Karpas-422 (cell line): ENCODE results near the gene FCGBP. TPM values are rescaled to one million over a fixed set of nuclear protein-coding genes. Genes with fewer than 3 reads are reported as not detected.

Experiments used
- DNase-seq: peaks from one replicate; pipeline ENCODE4 v3.0.0-alpha.2; 2015
- H2AFZ ChIP-seq: fragments of 200-600 bp; sonication (generic); 2 replicates; pipeline ENCODE4 v1.6.1; 2014; ENCODE audit warnings: antibody characterized with exemption, low read length, mixed read lengths
- H3K27ac ChIP-seq: fragments of 200-600 bp; sonication (generic); 2 replicates; pipeline ENCODE4 v1.5.1; 2014; ENCODE audit warnings: mild to moderate bottlenecking, low read length, moderate library complexity
- H3K27me3 ChIP-seq: fragments of 200-600 bp; sonication (generic); 2 replicates; pipeline ENCODE4 v1.6.1; 2014; ENCODE audit warnings: low read length, mixed read lengths
- H3K36me3 ChIP-seq: fragments of 200-600 bp; sonication (generic); 2 replicates; pipeline ENCODE4 v1.6.1; 2014; ENCODE audit warnings: low read length, mixed read lengths; ENCODE audit not compliant: insufficient read depth
- H3K4me1 ChIP-seq: fragments of 200-600 bp; sonication (generic); 2 replicates; pipeline ENCODE4 v1.6.1; 2014; ENCODE audit warnings: mild to moderate bottlenecking, low read length, mixed read lengths
- H3K4me2 ChIP-seq: fragments of 200-600 bp; sonication (generic); 2 replicates; pipeline ENCODE4 v1.6.1; 2014; ENCODE audit warnings: low read length, low read depth, mild to moderate bottlenecking; ENCODE audit not compliant: poor library complexity, severe bottlenecking
- H3K4me3 ChIP-seq: fragments of 200-600 bp; sonication (generic); 2 replicates; pipeline ENCODE4 v1.5.1; 2014; ENCODE audit warnings: mild to moderate bottlenecking, antibody characterized with exemption, low read length, mixed read lengths
- H3K79me2 ChIP-seq: fragments of 200-600 bp; sonication (generic); 2 replicates; pipeline ENCODE4 v1.6.1; 2014; ENCODE audit warnings: mild to moderate bottlenecking, low read length, mixed read lengths
- H3K9ac ChIP-seq: fragments of 200-600 bp; sonication (generic); 2 replicates; pipeline ENCODE4 v1.6.0; 2014; ENCODE audit warnings: low read length
- H3K9me2 ChIP-seq: fragments of 200-600 bp; sonication (generic), shearing (Covaris generic); replicated peaks from 2 replicates; pipeline ENCODE4 v1.6.0; 2014; ENCODE audit warnings: mild to moderate bottlenecking, low read length, moderate library complexity; ENCODE audit not compliant: insufficient read depth
- H3K9me3 ChIP-seq: fragments of 300-700, 200-600 bp; sonication (generic); 2 replicates; pipeline ENCODE4 v1.6.1; 2014; ENCODE audit warnings: low read length, mixed read lengths
- H4K20me1 ChIP-seq: fragments of 200-600 bp; sonication (generic); 2 replicates; pipeline ENCODE4 v1.6.1; 2014; ENCODE audit warnings: mild to moderate bottlenecking, antibody characterized with exemption, low read length, low read depth; ENCODE audit not compliant: insufficient read depth
- total RNA-seq: library from RNA; depleted of rRNA; stranded (reverse); fragments of >200 nt; shearing (Covaris generic); gene quantifications from 2 replicates; pipeline ENCODE4 v1.2.3, GENCODE V29; 2014; ENCODE audit warnings: low replicate concordance

Gene FCGBP
- total RNA-seq, 1 experiment from 2014 or later = not detected

- no peaks in the 10 kb centered on the region for H3K27me3 ChIP-seq
- H3K36me3 ChIP-seq = no peaks in the 10 kb centered on the region
- H3K4me1 ChIP-seq = no peaks in the 10 kb centered on the region
- no peak overlapping the region for H3K9ac ChIP-seq
- peak; percentile 34 for DNase-seq
- H2AFZ ChIP-seq = no peak overlapping the region
- no peak overlapping the region for H3K27ac ChIP-seq
- no peaks in the 10 kb centered on the region for H3K9me3 ChIP-seq
- no peak overlapping the region for H3K4me2 ChIP-seq
- H4K20me1 ChIP-seq = no peaks in the 10 kb centered on the region
- H3K79me2 ChIP-seq = no peaks in the 10 kb centered on the region
- H3K4me3 ChIP-seq = no peak overlapping the region
- H3K9me2 ChIP-seq = no peaks in the 10 kb centered on the region
These were observed 10.6 kb downstream of the FCGBP start for GRCh38 chr19:39923862-39924261.

- H3K27ac ChIP-seq = no peak overlapping the region
- no peak overlapping the region for H3K4me2 ChIP-seq
- H3K9ac ChIP-seq = no peak overlapping the region
- H3K27me3 ChIP-seq = no peaks in the 10 kb centered on the region
- H3K4me3 ChIP-seq = no peak overlapping the region
- H3K36me3 ChIP-seq = no peaks in the 10 kb centered on the region
- no peak overlapping the region for H2AFZ ChIP-seq
- H3K9me2 ChIP-seq = no peaks in the 10 kb centered on the region
- no peaks in the 10 kb centered on the region for H3K4me1 ChIP-seq
- no peaks in the 10 kb centered on the region for H3K79me2 ChIP-seq
- no peaks in the 10 kb centered on the region for H3K9me3 ChIP-seq
- DNase-seq = peak; percentile 21
- no peaks in the 10 kb centered on the region for H4K20me1 ChIP-seq
These were observed 14.5 kb downstream of the FCGBP start for GRCh38 chr19:39919976-39920375.

GRCh38 chr19:39918183-39918651 lies 16.2 kb downstream of the FCGBP start:
- DNase-seq = peak; percentile 2
- H4K20me1 ChIP-seq = no peaks in the 10 kb centered on the region
- H3K79me2 ChIP-seq = no peaks in the 10 kb centered on the region
- H3K9me2 ChIP-seq = no peaks in the 10 kb centered on the region
- no peaks in the 10 kb centered on the region for H3K4me1 ChIP-seq
- no peaks in the 10 kb centered on the region for H3K36me3 ChIP-seq
- H2AFZ ChIP-seq = no peak overlapping the region
- no peaks in the 10 kb centered on the region for H3K27me3 ChIP-seq
- no peak overlapping the region for H3K4me3 ChIP-seq
- no peak overlapping the region for H3K4me2 ChIP-seq
- no peak overlapping the region for H3K27ac ChIP-seq
- H3K9ac ChIP-seq = no peak overlapping the region
- H3K9me3 ChIP-seq = no peaks in the 10 kb centered on the region

- H4K20me1 ChIP-seq = no peaks in the 10 kb centered on the region
These were observed 16.8 kb downstream of the FCGBP start for GRCh38 chr19:39917561-39918182.

GRCh38 chr19:39916851-39917396 lies 17.5 kb downstream of the FCGBP start:
- Histone ChIP-seq H3K9ac (no peak overlapping the region), H3K9me3 (no peaks in the 10 kb centered on the region)
- peak; percentile 29 for DNase-seq

More at GRCh38 chr19:39917561-39918182, 16.8 kb downstream of the FCGBP start:
- Histone ChIP-seq H3K27me3 (no peaks in the 10 kb centered on the region), H3K9me3 (no peaks in the 10 kb centered on the region), H3K27ac (no peak overlapping the region), H3K4me2 (no peak overlapping the region), H3K79me2 (no peaks in the 10 kb centered on the region), H3K9ac (no peak overlapping the region), H3K4me1 (no peaks in the 10 kb centered on the region), H3K4me3 (no peak overlapping the region), H3K36me3 (no peaks in the 10 kb centered on the region), H2AFZ (no peak overlapping the region), H3K9me2 (no peaks in the 10 kb centered on the region)
- DNase-seq = peak; percentile 29

DNA sequence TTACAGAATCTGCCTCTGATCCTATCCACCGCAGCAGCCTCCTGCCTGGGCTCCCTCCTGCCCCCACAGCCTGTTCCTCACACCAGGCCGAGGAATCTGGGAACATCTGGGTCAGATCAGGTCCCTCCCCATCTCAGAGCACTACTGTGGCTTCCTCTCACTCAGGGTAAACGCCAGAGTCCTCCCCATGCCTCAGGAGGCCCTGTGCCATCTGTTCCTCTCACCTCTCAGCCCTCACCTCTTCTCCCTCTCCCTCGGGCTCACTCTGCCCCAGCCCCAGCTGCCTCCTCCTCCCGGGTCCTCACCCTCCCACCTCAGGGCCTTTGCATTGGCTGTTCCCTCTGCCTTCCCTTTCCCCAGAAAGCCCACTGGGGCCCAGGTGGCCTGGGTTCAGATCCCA lies 18.2 kb downstream of the FCGBP start:
- no peak overlapping the region for H3K9ac ChIP-seq
- no peaks in the 10 kb centered on the region for H3K9me2 ChIP-seq
- H4K20me1 ChIP-seq = no peaks in the 10 kb centered on the region
- H2AFZ ChIP-seq = no peak overlapping the region
- H3K4me3 ChIP-seq = no peak overlapping the region
- H3K27ac ChIP-seq = no peak overlapping the region
- no peaks in the 10 kb centered on the region for H3K27me3 ChIP-seq
- no peak overlapping the region for H3K4me2 ChIP-seq
- peak; percentile 34 for DNase-seq
- H3K9me3 ChIP-seq = no peaks in the 10 kb centered on the region
- no peaks in the 10 kb centered on the region for H3K79me2 ChIP-seq
- no peaks in the 10 kb centered on the region for H3K36me3 ChIP-seq
- no peaks in the 10 kb centered on the region for H3K4me1 ChIP-seq

More at GRCh38 chr19:39916851-39917396, 17.5 kb downstream of the FCGBP start:
- Histone ChIP-seq H3K27me3 (no peaks in the 10 kb centered on the region), H3K36me3 (no peaks in the 10 kb centered on the region), H3K79me2 (no peaks in the 10 kb centered on the region), H3K27ac (no peak overlapping the region), H3K4me1 (no peaks in the 10 kb centered on the region), H3K4me2 (no peak overlapping the region), H4K20me1 (no peaks in the 10 kb centered on the region), H3K9me2 (no peaks in the 10 kb centered on the region), H2AFZ (no peak overlapping the region), H3K4me3 (no peak overlapping the region)

DNA sequence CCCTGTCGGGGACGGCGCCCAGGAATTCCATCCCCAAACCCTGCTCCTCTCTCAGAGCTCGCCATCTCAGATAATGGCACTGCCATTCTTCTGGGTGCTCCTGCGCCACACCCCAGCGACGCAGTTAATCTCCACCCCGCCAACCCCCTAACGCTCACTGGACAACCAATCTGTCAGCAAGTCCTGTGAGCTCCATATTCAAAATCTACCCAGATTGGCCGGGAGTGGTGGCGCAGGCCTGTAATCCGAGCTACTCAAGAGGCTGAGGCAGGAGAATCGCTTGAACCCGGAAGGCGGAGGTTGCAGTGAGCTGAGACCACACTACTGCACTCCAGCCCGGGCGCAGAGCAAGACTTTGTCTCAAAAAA lies 18.6 kb downstream of the FCGBP start:
- Histone ChIP-seq H4K20me1 (no peaks in the 10 kb centered on the region), H3K4me3 (no peak overlapping the region), H3K4me1 (no peaks in the 10 kb centered on the region), H3K27me3 (no peaks in the 10 kb centered on the region), H3K27ac (no peak overlapping the region), H2AFZ (no peak overlapping the region), H3K9me3 (no peaks in the 10 kb centered on the region), H3K9ac (no peak overlapping the region), H3K36me3 (no peaks in the 10 kb centered on the region), H3K9me2 (no peaks in the 10 kb centered on the region), H3K4me2 (no peak overlapping the region), H3K79me2 (no peaks in the 10 kb centered on the region)
- peak; percentile 23 for DNase-seq

DNA sequence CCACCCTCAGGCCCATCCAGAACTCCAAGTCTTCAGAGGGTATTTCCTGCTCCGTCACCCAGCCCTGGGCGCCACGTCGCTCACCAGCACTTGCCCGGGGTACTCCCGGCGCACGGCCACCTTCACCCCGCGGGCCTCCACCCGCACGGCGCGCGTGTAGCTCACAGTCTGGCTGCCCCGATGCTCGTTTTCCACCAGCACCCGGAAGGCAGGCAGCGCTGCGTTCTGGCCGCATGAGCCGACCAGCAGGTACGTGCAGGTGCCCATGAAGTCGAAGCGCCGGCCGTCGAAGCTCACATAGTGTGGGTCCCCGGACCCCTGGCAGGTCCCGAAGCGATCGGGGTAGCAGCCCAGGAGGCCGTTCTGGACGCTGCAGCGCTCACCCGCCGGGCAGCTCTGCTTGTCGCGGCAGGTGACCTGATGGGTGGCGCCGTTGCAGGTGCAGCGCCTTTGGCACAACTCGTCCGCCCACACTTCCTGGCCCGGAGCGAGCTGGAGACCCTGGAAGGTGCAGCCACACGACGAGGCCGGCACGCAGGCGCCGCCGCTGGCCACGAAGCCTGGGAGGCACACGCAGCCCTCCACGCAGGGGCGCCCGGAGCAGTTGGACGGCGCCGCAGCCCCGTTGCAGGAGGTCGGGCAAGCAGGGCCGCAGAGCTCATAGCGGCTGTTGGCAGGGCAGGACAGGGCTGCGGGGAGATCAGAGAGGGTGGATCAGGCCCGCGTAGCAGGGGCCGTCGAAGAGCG lies 19.2 kb downstream of the FCGBP start:
- Histone ChIP-seq H4K20me1 (no peaks in the 10 kb centered on the region), H3K9me2 (no peaks in the 10 kb centered on the region), H3K27ac (no peak overlapping the region), H3K4me2 (no peak overlapping the region), H3K79me2 (no peaks in the 10 kb centered on the region), H3K4me1 (no peaks in the 10 kb centered on the region), H3K27me3 (no peaks in the 10 kb centered on the region), H3K9me3 (no peaks in the 10 kb centered on the region), H2AFZ (no peak overlapping the region), H3K9ac (no peak overlapping the region), H3K4me3 (no peak overlapping the region), H3K36me3 (no peaks in the 10 kb centered on the region)
- no peak for DNase-seq
